Hair follicular keratinocyte (primary cell): Measurements from ENCODE around the gene COL4A5. TPM values are rescaled to one million over a fixed set of nuclear protein-coding genes. Genes with fewer than 3 reads are reported as not detected.

Experiments used
- total RNA-seq: library from RNA; depleted of rRNA; stranded (reverse); fragments of >200 nt; gene quantifications from 2 replicates; pipeline ENCODE4 v1.2.3, GENCODE V29; 2015

The COL4A5 gene
- total RNA-seq: 33.2 and 66.1 TPM in 2 replicates

DNA sequence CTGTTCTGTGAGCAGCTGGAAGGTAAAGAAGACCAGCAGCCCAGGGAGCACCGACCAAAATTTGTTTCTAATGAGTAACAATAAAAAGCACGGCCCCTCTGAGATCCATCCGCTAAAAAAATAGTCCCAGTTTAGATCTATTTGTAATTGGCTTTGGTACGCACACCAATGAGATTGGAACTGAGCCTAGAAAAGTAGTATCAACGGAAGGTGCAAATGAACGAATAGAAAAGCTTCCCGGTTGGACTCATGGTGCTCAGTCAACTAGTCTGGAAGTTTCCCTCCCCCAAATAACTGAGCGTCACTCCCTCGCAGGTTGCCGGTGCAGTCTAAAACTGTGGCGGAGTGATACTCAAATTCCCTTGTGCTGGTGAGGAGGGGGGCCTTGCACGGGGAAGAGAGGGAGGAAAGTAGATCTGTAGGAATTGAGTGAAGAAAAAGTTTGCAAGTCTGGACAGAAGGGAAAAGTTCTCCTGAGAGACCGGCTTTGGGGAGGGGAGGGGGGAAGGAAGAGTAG, at the start of gene COL4A5:
Gene COL4A5, plus strand, starts transcription at position 413 of the 517 bp plus-strand sequence. CDS start 288 bp downstream, outside the sequence.

GRCh38 chrX:108438110-108438623, 1.5 kb upstream of the COL4A5 start, which contains the start of gene COL4A6:
COL4A6 (minus strand) TSS chrX:108438422; CDS start chrX:108438196, 226 bp downstream.

GRCh38 chrX:108736509-108737479, 297.2 kb downstream of the COL4A5 start, which contains the start of gene IRS4:
IRS4 (minus strand) TSS chrX:108736563.

Other genes starting within 250 kb of the COL4A5 start
- 27.5 and 38.7 TPM in 2 replicates for gene COL4A6, start 1.4 kb upstream of the COL4A5 start, total RNA-seq